Activated naive CD4-positive, alpha-beta T cell treated with anti-CD3 and anti-CD28 coated beads for 36 hours (primary cell): ENCODE measurements around the gene SORT1. TPM values are rescaled to one million over a fixed set of nuclear protein-coding genes. Genes with fewer than 3 reads are reported as not detected.

Experiments
- CTCF ChIA-PET: fragments of 350-600 bp; sonication (Branson Sonifier 250); formaldehyde crosslinking; loops from one replicate; lab custom pipeline; 2021; ENCODE audit warnings: antibody characterized with exemption; lab: Charles Lee
- DNase-seq: peaks from one replicate; pipeline ENCODE4 v3.0.0-alpha.2; 2020
- H3K27ac Mint-ChIP-seq: one replicate; pipeline ENCODE4 v1.8.0; 2021; ENCODE audit warnings: mild to moderate bottlenecking, mixed read lengths
- H3K27me3 Mint-ChIP-seq: one replicate; pipeline ENCODE4 v1.8.0; 2021; ENCODE audit warnings: low read depth, mixed read lengths
- H3K36me3 Mint-ChIP-seq: one replicate; pipeline ENCODE4 v1.8.0; 2021; ENCODE audit warnings: low read depth, mixed read lengths
- H3K4me1 Mint-ChIP-seq: one replicate; pipeline ENCODE4 v1.8.0; 2021; ENCODE audit warnings: low read depth, mixed read lengths
- H3K4me3 Mint-ChIP-seq: one replicate; pipeline ENCODE4 v1.8.0; 2021; ENCODE audit warnings: mild to moderate bottlenecking, moderate library complexity, mixed read lengths
- H3K9me3 Mint-ChIP-seq: one replicate; pipeline ENCODE4 v1.8.0; 2021; ENCODE audit warnings: mixed read lengths
- intact Hi-C: fragments of 100-400 bp; cut with micrococcal nuclease; formaldehyde crosslinking; loops from one replicate; pipeline ENCODE4 v1.15.1; 2023
- total RNA-seq, 2 experiments: library from RNA; stranded (reverse); gene quantifications; one replicate each; pipeline ENCODE4 v1.2.3, GENCODE V29; 2021

Gene SORT1
- total RNA-seq, 2 experiments from 2014 or later, result 0.32 to 0.33 TPM

DNA sequence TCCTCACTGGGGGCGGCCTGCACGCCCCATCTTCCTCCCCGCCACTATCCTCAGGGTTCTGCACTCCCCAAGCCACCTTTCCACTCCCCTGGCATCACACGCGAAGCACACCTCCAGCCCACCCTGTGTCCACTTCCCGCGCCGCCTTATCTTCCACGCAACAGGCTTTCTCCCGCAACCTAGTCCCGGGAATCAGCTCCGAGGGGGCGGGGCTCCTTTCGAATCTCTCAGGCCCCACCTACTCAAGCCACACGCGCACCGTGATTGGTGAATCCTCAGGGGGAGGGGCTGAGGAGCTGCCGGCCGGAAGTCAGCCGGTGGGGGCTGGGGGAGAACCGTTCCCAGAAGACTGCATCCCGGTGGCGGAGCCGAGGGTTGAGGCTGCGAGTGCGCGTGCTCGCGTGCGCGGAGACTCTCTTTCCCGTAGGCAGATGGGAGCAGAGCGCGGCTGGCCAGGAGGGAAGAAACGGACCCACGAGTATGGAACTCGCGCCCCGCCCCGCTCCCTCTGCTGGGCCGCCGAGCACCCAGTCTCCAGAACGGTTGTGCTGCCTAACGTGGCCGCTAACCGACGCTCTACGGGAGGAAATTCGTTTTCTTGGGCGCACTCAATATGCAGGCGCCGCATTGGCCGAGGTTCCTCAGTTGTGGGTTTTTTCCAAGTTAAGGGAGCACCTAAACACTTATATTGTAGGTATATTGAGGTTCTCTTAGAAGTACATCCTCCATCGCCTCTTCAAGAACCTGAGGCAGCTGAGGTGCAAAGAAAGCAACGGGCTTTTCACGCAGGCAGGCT lies 114.6 kb downstream of the SORT1 start, which contains the start of gene PSRC1:
TSS of gene PSRC1 (minus strand) at position 194 of the 796 bp plus-strand sequence.
- H3K36me3 Mint-ChIP-seq, result no peaks in the 10 kb centered on the region
- no peaks in the 10 kb centered on the region for H3K9me3 Mint-ChIP-seq
- H3K27me3 Mint-ChIP-seq, result no peaks in the 10 kb centered on the region
- CTCF ChIA-PET, result interaction anchor here (0.9 to 8.9 kb wide), 6 partner anchors 25 to 249 kb away, joined by 3 to 126 read pairs (median 4); partner anchors contain the start of gene SORT1
- H3K27ac Mint-ChIP-seq, result peak within 1 kb of the TSS; percentile 89
- peaks cover 6% of the 10 kb centered on the region for H3K4me1 Mint-ChIP-seq
- DNase-seq, result peak; percentile 94
- intact Hi-C loops, result loop anchor here (1.0 to 5.0 kb wide), 7 partner anchors 70 to 266 kb away; partner anchors contain the start of genes ATXN7L2, PSMA5, SARS1 and WDR47
- peak within 1 kb of the TSS; percentile 94 for H3K4me3 Mint-ChIP-seq

DNA sequence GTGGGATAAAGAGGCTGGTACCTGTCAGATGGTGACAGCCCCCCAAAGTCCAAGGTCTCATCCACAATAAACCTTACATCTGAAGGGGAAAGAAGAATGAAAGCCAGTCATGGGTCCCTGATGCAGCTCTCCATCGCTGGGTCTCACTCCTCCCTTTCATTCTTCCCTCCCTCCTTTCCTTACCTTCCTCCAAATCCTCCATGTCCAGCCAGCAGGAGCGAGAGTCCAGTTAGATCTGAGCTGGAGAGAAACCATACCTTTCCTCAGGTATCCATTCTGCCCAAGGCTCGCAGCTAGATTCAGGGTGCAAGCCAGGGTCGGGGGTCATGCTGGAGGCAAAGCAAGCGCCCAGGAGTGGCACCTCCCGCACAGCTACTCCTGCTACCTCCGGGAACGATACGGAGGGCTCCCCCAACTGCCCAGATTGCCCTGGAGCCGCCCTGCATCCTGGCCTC lies 115.2 kb downstream of the SORT1 start:
- CTCF ChIA-PET, result interaction anchor here (0.9 to 8.9 kb wide), 6 partner anchors 25 to 250 kb away, joined by 3 to 126 read pairs (median 4); partner anchors contain the start of gene SORT1
- Mint-ChIP-seq H3K9me3 (no peaks in the 10 kb centered on the region), H3K27ac (no peak overlapping the region), H3K36me3 (no peaks in the 10 kb centered on the region), H3K27me3 (no peaks in the 10 kb centered on the region), H3K4me1 (peaks cover 6% of the 10 kb centered on the region), H3K4me3 (peak overlapping the region; percentile 94)
- intact Hi-C loops, result loop anchor here (2.0 to 5.0 kb wide), 2 partner anchors 200 to 240 kb away; partner anchors contain the start of genes ATXN7L2 and WDR47
- DNase-seq, result peak; percentile 11

DNA sequence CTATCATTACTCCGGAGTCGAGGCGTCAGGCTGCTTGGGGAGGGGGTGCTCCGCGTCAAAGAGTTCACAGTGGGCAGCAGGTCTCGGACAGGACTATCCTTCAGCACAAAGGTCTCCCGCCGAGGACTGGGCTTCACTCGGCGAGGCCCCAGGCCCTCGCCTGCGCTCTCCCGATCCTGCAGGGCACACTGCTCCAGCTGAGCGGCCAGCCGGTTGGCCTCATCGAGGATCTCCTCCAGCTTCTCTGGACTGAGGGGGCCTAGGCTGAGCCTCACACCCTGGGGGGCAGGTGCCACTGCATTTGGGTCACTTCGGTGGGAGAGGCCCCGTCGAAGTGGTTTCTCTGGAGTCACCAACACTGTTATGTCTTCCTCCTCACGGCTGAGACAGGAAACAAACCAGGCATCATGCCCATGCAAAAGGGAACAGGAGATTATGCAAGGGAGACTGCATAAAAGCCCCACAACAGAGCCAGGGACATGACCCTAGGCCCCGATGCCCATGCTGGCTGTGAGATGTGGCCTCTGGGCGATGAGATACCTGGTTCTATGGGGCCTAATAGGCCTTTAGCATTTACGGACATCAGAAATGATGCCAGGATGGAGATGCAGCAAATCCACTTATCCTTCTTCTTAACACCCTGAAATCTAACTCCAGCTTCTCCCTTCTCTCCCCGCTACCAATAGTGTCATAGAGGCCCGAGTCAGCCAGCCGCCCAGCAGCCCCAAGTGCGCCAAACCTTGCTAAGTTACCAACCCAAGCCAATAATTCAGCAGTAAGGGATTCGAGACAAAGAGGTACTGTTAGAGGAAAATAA lies 115.8 kb downstream of the SORT1 start:
- Mint-ChIP-seq H3K36me3 (no peaks in the 10 kb centered on the region), H3K27ac (no peak overlapping the region), H3K4me1 (peaks cover 6% of the 10 kb centered on the region), H3K9me3 (no peaks in the 10 kb centered on the region), H3K4me3 (peak overlapping the region; percentile 94), H3K27me3 (no peaks in the 10 kb centered on the region)
- intact Hi-C loops, result loop anchor here (2.0 to 5.0 kb wide), 2 partner anchors 201 to 240 kb away; partner anchors contain the start of genes ATXN7L2 and WDR47
- CTCF ChIA-PET, result interaction anchor here (0.6 to 8.9 kb wide), 6 partner anchors 16 to 250 kb away, joined by 3 to 126 read pairs (median 4); partner anchors contain the start of gene SORT1
- no peak for DNase-seq

- peaks cover 6% of the 10 kb centered on the region for H3K4me1 Mint-ChIP-seq
- H3K4me3 Mint-ChIP-seq, result no peak overlapping the region
- no peak for DNase-seq
- no peaks in the 10 kb centered on the region for H3K27me3 Mint-ChIP-seq
- no peaks in the 10 kb centered on the region for H3K36me3 Mint-ChIP-seq
- H3K27ac Mint-ChIP-seq, result no peak overlapping the region
- CTCF ChIA-PET, result interaction anchor here (8.9 kb wide), 1 partner anchor 118 kb away, joined by 126 read pairs; the partner anchor contains the start of gene SORT1
- intact Hi-C loops, result loop anchor here (5.0 kb wide), 1 partner anchor 239 kb away; the partner anchor contains the start of gene WDR47
- no peaks in the 10 kb centered on the region for H3K9me3 Mint-ChIP-seq
Observed at GRCh38 chr1:109280862-109281261, 116.9 kb downstream of the SORT1 start.

DNA sequence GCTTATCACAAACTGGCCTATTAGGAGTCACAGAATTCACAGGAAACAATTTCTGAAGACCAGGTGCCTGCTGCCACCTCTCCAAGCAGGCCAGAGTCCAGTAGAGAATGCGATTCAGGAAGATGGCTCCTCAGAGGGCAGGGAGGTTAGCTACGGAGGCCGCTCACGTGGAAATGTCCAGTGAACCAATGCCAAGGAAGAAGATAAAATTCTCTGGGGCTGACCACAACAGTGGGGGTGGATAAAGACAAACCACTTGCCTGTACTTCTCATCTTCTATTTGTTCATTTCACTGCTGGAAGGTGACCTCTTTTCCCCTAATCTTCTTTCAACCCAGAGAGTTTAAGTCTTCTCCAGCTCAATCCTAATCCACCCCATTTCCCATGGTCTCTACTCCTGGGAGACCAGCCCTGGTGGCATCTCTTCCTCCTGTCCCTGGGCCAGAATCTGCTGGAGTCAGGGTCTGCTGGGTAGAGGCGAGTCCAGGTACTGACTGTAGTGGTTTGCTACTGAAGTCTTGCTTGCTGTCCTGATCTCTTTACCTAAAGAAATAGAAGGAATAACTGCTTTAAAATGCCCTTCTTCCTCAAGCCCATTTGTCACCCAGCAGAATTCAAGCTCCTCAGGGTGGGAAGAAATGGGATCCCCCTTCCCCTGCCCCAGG lies 118.0 kb downstream of the SORT1 start:
- no peak for DNase-seq
- Mint-ChIP-seq H3K4me1 (peaks cover 6% of the 10 kb centered on the region), H3K9me3 (no peaks in the 10 kb centered on the region), H3K4me3 (no peak overlapping the region), H3K36me3 (no peaks in the 10 kb centered on the region), H3K27ac (peak overlapping the region; percentile 30), H3K27me3 (no peaks in the 10 kb centered on the region)
- intact Hi-C loops, result loop anchor here (5.0 kb wide), 1 partner anchor 237 kb away; the partner anchor contains the start of gene WDR47
- CTCF ChIA-PET, result interaction anchor here (0.6 to 8.9 kb wide), 4 partner anchors 33 to 252 kb away, joined by 4 to 126 read pairs (median 23); partner anchors contain the start of gene SORT1

DNA sequence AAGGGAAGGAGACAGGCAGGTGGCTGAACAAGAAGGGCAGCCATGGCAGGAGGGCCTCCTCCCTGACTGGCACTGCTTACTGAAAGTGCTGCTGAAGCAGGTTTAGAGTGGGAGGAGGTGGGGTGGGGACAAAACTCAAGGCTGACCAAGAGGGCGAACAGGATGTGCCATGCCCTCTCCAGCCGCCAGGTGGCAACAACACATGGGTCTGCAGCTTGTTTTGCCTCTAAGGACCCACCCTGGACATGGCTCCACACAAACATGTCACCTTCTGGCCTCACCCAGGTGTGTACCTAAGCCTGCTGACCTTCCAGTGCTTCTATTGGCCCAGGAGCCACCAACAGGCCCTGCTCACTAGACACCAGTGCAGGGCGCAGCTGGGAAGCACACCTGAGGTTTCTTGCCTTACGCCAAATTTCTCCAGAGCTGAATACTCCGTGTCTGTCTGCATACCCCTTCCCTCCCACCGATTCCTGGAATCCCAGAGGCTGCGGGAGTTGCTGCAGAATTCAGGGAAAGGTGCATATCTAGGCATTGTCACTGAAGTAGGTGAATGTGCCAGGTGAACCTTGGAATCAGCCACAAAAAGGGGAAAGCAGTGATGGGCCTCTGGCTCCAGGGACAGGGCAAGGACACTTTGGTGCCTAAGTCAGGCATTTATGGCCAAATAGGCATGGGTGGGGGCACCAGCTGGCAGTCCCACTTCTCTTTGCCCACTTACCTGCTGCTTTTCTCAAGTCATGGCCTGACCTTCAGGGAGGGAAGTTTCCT lies 120.1 kb downstream of the SORT1 start:
- H3K27ac Mint-ChIP-seq, result no peak overlapping the region
- no peaks in the 10 kb centered on the region for H3K36me3 Mint-ChIP-seq
- peaks cover 4% of the 10 kb centered on the region for H3K4me1 Mint-ChIP-seq
- peak; percentile 73 for DNase-seq
- H3K4me3 Mint-ChIP-seq, result no peak overlapping the region
- no peaks in the 10 kb centered on the region for H3K9me3 Mint-ChIP-seq
- no peaks in the 10 kb centered on the region for H3K27me3 Mint-ChIP-seq
- CTCF ChIA-PET, result interaction anchor here (0.6 to 8.9 kb wide), 23 partner anchors 13 to 324 kb away, joined by 3 to 126 read pairs (median 3); partner anchors contain the start of gene SORT1
- intact Hi-C loops, result loop anchor here (1.0 kb wide), 3 partner anchors 76 to 255 kb away; no protein-coding TSS in a partner anchor

GRCh38 chr1:109275706-109276345 lies 121.9 kb downstream of the SORT1 start:
- CTCF ChIA-PET, result interaction anchor here (0.7 to 8.9 kb wide), 10 partner anchors 11 to 326 kb away, joined by 3 to 126 read pairs (median 3); partner anchors contain the start of genes GNAI3 and SORT1

DNA sequence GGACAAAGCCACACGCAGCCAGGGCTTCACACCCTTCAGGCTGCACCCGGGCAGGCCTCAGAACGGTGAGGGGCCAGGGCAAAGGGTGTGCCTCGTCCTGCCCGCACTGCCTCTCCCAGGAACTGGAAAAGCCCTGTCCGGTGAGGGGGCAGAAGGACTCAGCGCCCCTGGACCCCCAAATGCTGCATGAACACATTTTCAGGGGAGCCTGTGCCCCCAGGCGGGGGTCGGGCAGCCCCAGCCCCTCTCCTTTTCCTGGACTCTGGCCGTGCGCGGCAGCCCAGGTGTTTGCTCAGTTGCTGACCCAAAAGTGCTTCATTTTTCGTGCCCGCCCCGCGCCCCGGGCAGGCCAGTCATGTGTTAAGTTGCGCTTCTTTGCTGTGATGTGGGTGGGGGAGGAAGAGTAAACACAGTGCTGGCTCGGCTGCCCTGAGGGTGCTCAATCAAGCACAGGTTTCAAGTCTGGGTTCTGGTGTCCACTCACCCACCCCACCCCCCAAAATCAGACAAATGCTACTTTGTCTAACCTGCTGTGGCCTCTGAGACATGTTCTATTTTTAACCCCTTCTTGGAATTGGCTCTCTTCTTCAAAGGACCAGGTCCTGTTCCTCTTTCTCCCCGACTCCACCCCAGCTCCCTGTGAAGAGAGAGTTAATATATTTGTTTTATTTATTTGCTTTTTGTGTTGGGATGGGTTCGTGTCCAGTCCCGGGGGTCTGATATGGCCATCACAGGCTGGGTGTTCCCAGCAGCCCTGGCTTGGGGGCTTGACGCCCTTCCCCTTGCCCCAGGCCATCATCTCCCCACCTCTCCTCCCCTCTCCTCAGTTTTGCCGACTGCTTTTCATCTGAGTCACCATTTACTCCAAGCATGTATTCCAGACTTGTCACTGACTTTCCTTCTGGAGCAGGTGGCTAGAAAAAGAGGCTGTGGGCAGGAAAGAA lies 122.9 kb downstream of the SORT1 start:
- CTCF ChIA-PET, result interaction anchor here (8.9 kb wide), 1 partner anchor 124 kb away, joined by 126 read pairs; the partner anchor contains the start of gene SORT1
- Mint-ChIP-seq H3K27ac (no peak overlapping the region), H3K9me3 (no peaks in the 10 kb centered on the region), H3K36me3 (no peaks in the 10 kb centered on the region), H3K4me1 (peaks cover 4% of the 10 kb centered on the region), H3K27me3 (no peaks in the 10 kb centered on the region), H3K4me3 (no peak overlapping the region)
- no peak for DNase-seq
- intact Hi-C loops, result no loop called here

More at GRCh38 chr1:109275706-109276345, 121.9 kb downstream of the SORT1 start:
- no peaks in the 10 kb centered on the region for H3K9me3 Mint-ChIP-seq
- intact Hi-C loops, result no loop called here
- DNase-seq, result no peak
- H3K4me3 Mint-ChIP-seq, result no peak overlapping the region
- H3K27ac Mint-ChIP-seq, result no peak overlapping the region
- peaks cover 4% of the 10 kb centered on the region for H3K4me1 Mint-ChIP-seq
- no peaks in the 10 kb centered on the region for H3K27me3 Mint-ChIP-seq
- H3K36me3 Mint-ChIP-seq, result no peaks in the 10 kb centered on the region

DNA sequence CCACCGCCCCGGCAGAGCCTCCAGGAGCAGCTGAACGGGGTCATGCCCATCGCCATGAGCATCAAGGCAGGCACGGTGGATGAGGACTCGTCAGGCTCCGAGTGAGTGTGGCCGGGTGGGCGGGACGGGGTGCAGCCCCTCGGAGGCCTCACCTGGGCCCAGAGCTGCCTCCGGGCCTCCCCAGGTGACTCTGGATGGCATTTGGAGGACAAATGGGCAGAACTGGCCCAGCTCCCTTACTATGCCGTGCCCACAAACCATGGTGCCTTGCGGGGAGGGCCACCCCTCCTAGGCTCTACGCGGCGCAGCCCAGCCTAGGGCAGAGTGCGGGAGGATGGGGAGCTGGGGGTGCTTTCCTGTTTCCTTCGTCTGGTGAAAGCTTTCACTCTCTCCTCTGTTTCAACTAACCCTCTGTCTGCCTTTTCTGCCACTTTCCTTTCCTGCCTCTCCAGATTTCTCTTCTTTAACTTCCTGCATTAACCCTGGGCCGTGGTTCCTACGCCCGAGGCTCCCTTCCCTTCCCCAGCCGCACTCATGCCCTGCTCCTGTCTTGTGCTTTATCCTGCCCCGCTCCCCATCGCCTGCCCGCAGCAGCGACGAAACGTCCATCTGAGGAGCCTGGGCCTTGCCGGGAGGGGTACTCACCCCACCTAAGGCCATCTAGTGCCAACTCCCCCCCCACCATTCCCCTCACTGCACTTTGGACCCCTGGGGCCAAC lies 124.0 kb downstream of the SORT1 start:
- CTCF ChIA-PET, result interaction anchor here (0.8 kb wide), 1 partner anchor 215 kb away, joined by 3 read pairs; no protein-coding TSS in a partner anchor

More for the DNA sequence above, 124.0 kb downstream of the SORT1 start:
- no peaks in the 10 kb centered on the region for H3K36me3 Mint-ChIP-seq
- H3K4me3 Mint-ChIP-seq, result no peak overlapping the region
- H3K4me1 Mint-ChIP-seq, result peaks cover 4% of the 10 kb centered on the region
- no peak for DNase-seq
- no peaks in the 10 kb centered on the region for H3K9me3 Mint-ChIP-seq
- H3K27ac Mint-ChIP-seq, result no peak overlapping the region
- intact Hi-C loops, result no loop called here
- H3K27me3 Mint-ChIP-seq, result no peaks in the 10 kb centered on the region
